OCI-LY7 (cell line): ENCODE results near the gene LSS.

Source experiments
- CTCF ChIP-seq: fragments of 200-600 bp; sonication (generic); conservative IDR thresholded peaks from 2 replicates; pipeline ENCODE4 v1.5.1; 2014; ENCODE audit warnings: mild to moderate bottlenecking, antibody characterized with exemption, low read length, moderate library complexity, mixed read lengths
- EZH2phosphoT487 ChIP-seq: fragments of 200-600 bp; sonication (generic); IDR thresholded peaks from 2 replicates; pipeline ENCODE4 v1.6.1; 2018; ENCODE audit warnings: low read depth, borderline replicate concordance, mild to moderate bottlenecking, mixed run types, antibody characterized with exemption, low read length, moderate library complexity, mixed read lengths

- TF ChIP-seq CTCF (no peak), EZH2phosphoT487 (no peak)
Measured at GRCh38 chr21:46205766-46206162, 22.8 kb downstream of the LSS start.
